ENCODE measurements around the gene TMEM52B.

TMEM52B gene

DNA sequence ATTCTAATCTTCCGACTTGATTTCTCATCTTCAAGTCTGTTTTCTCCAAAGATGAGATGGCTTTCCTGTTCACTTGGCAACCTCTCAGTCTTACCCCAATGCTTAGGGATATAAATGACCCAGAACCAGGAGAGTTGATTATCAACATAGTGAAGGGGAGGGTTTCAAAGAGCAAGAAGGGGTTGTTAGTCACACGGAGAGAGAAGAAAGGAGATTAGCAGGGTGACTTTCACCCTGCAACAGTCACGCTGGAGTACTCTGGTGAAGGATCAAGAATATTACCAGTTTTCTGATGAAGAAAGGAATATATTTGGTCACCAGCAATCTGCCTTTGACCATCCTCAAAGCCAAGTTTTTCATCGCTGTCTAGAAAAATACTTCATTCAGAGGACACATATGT, at the start of gene TMEM52B:
Gene TMEM52B (plus strand): TSS at position 212 of the 400 bp plus-strand sequence. CDS start 543 bp downstream, outside the sequence.
- no peak for DNase-seq (ENCODE audit: low read depth, low spot score)

DNA sequence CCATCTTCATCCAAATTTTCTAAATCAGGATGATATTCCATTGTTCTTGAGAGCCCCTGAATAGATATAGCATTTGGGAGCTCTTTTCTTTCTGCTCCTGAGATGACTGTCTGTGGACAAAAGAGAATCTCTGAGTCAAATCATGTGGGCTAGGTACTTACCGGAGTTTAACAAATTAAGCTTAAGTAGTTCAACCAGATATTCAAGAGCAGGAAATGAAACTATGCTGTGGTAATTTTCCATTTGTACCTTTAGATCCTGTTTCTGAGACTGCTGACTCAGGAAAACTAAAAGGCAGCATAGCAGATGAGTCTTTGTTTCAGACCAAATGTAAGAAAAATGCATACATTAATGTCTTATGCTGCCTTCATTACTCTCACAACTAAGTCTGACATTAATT, 48.8 kb upstream of the TMEM52B start, which contains the start of gene CLEC7A:
Gene CLEC7A (minus strand): TSS at position 158 of the 400 bp plus-strand sequence. CDS start 117 bp downstream, at position 41.
- no peak for DNase-seq (ENCODE audit: low read depth, low spot score)

GRCh38 chr12:10131111-10131690, 47.6 kb upstream of the TMEM52B start:
- no peak for DNase-seq (ENCODE audit: low read depth, low spot score)

GRCh38 chr12:10132850-10133370, 45.9 kb upstream of the TMEM52B start:
- no peak for DNase-seq (ENCODE audit: low read depth, low spot score)

- DNase-seq (ENCODE audit: low read depth, low spot score): no peak
These were observed 43.7 kb upstream of the TMEM52B start for GRCh38 chr12:10135126-10135525.

GRCh38 chr12:10136637-10137205, 42.1 kb upstream of the TMEM52B start:
- no peak for DNase-seq (ENCODE audit: low read depth, low spot score)

- DNase-seq (ENCODE audit: low read depth, low spot score): peak; percentile 24
These were observed 38.8 kb upstream of the TMEM52B start for GRCh38 chr12:10140001-10140400.

DNA sequence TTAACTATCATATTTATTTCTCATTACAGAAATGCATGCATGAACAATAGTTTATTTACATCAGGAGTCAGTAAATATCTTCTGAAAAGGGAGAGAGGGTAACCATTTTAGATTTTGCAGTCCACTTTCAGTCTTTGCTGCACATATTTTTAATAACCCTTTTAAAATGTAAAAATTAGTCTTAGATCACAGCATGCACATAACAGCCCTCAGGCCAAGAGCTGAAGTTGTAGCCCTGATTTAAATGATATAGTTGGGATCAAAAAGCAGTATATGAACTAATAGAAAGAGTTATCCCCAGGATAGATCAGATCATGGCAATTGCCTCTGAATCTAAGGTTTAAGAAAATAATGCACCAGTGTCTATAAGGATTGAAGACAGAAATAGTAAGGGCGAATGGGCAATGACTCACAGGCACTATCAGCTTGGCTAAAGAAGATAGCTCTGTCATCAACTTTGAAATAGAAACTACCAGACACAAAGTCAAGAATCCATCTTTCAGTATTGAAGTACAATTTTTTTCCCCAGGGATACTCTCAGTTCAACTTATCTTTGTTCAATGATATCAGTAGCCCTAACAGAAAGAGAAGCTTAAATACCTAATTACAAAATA, 35.7 kb upstream of the TMEM52B start:
- DNase-seq (ENCODE audit: low read depth, low spot score): no peak

GRCh38 chr12:10147714-10148403, 31.0 kb upstream of the TMEM52B start:
- DNase-seq (ENCODE audit: low read depth, low spot score): no peak

GRCh38 chr12:10151621-10152020, 27.2 kb upstream of the TMEM52B start:
- no peak for DNase-seq (ENCODE audit: low read depth, low spot score)

GRCh38 chr12:10153271-10154144, 25.3 kb upstream of the TMEM52B start:
- peak; percentile 41 for DNase-seq (ENCODE audit: low read depth, low spot score)

- DNase-seq (ENCODE audit: low read depth, low spot score): no peak
These were observed 24.7 kb upstream of the TMEM52B start for GRCh38 chr12:10154145-10154496.

- DNase-seq (ENCODE audit: low read depth, low spot score): no peak
These were observed 22.9 kb upstream of the TMEM52B start for GRCh38 chr12:10155966-10156365.

DNA sequence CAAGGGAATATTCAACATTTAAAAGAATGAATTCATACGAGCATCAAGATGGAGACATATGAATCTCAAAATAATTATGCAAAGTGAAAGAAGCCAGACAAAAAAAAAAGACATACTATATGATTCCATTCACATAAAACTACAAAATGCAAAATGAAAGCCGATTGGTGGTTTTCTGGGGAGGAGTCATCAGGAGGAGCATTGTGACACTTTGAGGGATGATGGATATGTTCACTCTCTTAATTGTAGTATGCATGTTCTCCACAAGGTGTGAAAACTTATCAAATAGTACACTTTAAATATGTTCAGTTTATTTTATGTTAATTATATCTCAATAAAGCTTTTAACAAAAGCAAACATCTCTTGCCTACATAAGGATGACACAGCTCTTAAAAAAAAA, 20.4 kb upstream of the TMEM52B start:
- no peak for DNase-seq (ENCODE audit: low read depth, low spot score)

GRCh38 chr12:10159280-10159679, 19.6 kb upstream of the TMEM52B start:
- DNase-seq (ENCODE audit: low read depth, low spot score): no peak

GRCh38 chr12:10160617-10161385, 18.0 kb upstream of the TMEM52B start:
- DNase-seq (ENCODE audit: low read depth, low spot score): no peak

DNA sequence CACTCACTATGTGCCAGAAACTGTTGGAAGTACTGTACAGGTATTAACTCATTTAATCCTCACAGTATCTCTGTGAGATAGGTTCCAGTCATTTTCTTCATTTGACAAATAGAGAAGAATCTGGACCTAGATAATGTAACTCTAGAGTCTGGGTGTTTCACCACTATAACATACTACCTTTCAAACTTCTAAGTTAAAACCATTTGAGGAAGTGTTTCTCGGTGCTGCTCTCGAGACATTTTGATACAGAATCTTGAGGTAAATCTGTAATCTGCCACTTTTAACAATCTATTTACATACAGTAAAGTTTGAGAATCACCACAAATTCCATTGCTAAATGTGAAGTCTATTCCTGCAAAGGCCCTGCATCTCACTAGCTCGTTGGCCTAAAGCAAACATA, 15.7 kb upstream of the TMEM52B start:
- no peak for DNase-seq (ENCODE audit: low read depth, low spot score)

DNA sequence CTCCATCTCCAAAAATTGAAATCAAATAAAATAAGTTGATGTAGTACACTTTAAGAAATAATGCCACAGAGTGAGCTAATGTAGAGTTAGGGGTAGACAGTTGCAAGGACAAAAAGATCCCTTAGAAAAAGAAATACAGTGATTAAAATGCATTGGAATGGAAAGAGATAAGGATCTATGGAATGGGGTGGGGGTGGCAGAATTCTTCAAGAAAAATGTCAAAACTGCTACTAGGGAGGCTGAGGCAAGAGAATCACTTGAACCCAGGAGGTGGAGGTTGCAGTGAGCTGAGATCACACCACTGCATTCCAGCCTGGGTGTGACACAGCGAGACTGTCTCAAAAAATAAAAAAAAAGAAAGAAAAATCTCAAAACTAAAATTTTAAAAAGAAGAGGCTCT, 13.4 kb upstream of the TMEM52B start:
- no peak for DNase-seq (ENCODE audit: low read depth, low spot score)

- no peak for DNase-seq (ENCODE audit: low read depth, low spot score)
These were observed 11.2 kb upstream of the TMEM52B start for GRCh38 chr12:10167599-10167998.

- DNase-seq (ENCODE audit: low read depth, low spot score): no peak
These were observed 9.7 kb upstream of the TMEM52B start for GRCh38 chr12:10169104-10169503.

- no peak for DNase-seq (ENCODE audit: low read depth, low spot score)
These were observed 8.6 kb upstream of the TMEM52B start for GRCh38 chr12:10170216-10170615.

All from smooth muscle cell of the brain vasculature (primary cell).